BLaER1 treated with 17β-estradiol and CSF1 and Interleukin-3, amounts not matched to agents 10 nM and 100 nM (cell line): ENCODE results near the gene PLA2G6.

Experiments
- H3K27ac ChIP-seq, 11 experiments: shearing (Covaris generic); formaldehyde crosslinking; 2 replicates each; pipeline ENCODE4 v1.8.1; 2022
- H3K27me3 ChIP-seq, 11 experiments: shearing (Covaris generic); formaldehyde crosslinking; 2 replicates each; pipeline ENCODE4 v1.8.1; 2022
- H3K36me3 ChIP-seq, 11 experiments: shearing (Covaris generic); formaldehyde crosslinking; 2 replicates each; pipeline ENCODE4 v1.8.1; 2022
- H3K4me1 ChIP-seq, 10 experiments: shearing (Covaris generic); formaldehyde crosslinking; 2 replicates each; pipeline ENCODE4 v1.8.1; 2022
- H3K4me2 ChIP-seq, 11 experiments: shearing (Covaris generic); formaldehyde crosslinking; 2 replicates each; pipeline ENCODE4 v1.8.1; 2022
- H3K4me3 ChIP-seq, 10 experiments: shearing (Covaris generic); formaldehyde crosslinking; 2 replicates each; pipeline ENCODE4 v1.8.1; 2022
- H3K9ac ChIP-seq, 11 experiments: shearing (Covaris generic); formaldehyde crosslinking; 2 replicates each; pipeline ENCODE4 v1.8.1; 2022
- H3K9me3 ChIP-seq, 11 experiments: shearing (Covaris generic); formaldehyde crosslinking; replicated peaks in 1 of 11; 2 replicates each; pipeline ENCODE4 v1.8.1; 2022
- H4K20me1 ChIP-seq, 11 experiments: shearing (Covaris generic); formaldehyde crosslinking; 2 replicates each; pipeline ENCODE4 v1.8.1; 2022
- Cebpa-rat ChIP-seq, 11 experiments: shearing (Covaris generic); IDR thresholded peaks; 2 replicates each; pipeline ENCODE4 v1.8.1; 2022

Gene PLA2G6

GRCh38 chr22:38201711-38202436 lies 20.2 kb upstream of the PLA2G6 start, which contains the start of gene MAFF:
TSS of gene MAFF (plus strand) at chr22:38201994. CDS start at chr22:38213854, 11,860 bp downstream.
- Histone ChIP-seq H3K36me3 (peaks cover 0 to 10% (median 0%) of the 10 kb centered on the region in 11 experiments; a peak in 2 of 22 replicates), H3K9me3 (no peaks in the 10 kb centered on the region), H3K4me2 (peak within 1 kb of the TSS; percentile 90 to 100 (median 99)), H4K20me1 (peaks cover 22 to 50% (median 36%) of the 10 kb centered on the region in 11 experiments), H3K9ac (peak within 1 kb of the TSS; percentile 81 to 98 (median 91)), H3K27ac (peak within 1 kb of the TSS; percentile 71 to 97 (median 87)), H3K27me3 (no peaks in the 10 kb centered on the region), H3K4me1 (peaks cover 68 to 85% (median 77%) of the 10 kb centered on the region in 10 experiments), H3K4me3 (peak within 1 kb of the TSS; percentile 83 to 100 (median 90))
- no peak for TF ChIP-seq Cebpa-rat (IDR thresholded peaks at IDR 0.05)

GRCh38 chr22:38201371-38201710 lies 19.7 kb upstream of the PLA2G6 start:
- peaks cover 22 to 44% (median 35%) of the 10 kb centered on the region in 11 experiments for H4K20me1 ChIP-seq
- H3K4me2 ChIP-seq = peak overlapping the region; percentile 79 to 100 (median 86)
- H3K27ac ChIP-seq = peak overlapping the region in 8 of 11 experiments; percentile 7 to 48 (median 20); a peak in 7 of 22 replicates
- peaks cover 68 to 85% (median 79%) of the 10 kb centered on the region in 10 experiments for H3K4me1 ChIP-seq
- no peaks in the 10 kb centered on the region for H3K27me3 ChIP-seq
- peak overlapping the region in 4 of 11 experiments; percentile 11 to 36 (median 20); a peak in 1 of 22 replicates for H3K9ac ChIP-seq
- H3K36me3 ChIP-seq = peaks cover 0 to 10% (median 0%) of the 10 kb centered on the region in 11 experiments; a peak in 2 of 22 replicates
- no peaks in the 10 kb centered on the region for H3K9me3 ChIP-seq
- TF ChIP-seq Cebpa-rat (IDR thresholded peaks at IDR 0.05) = no peak
- H3K4me3 ChIP-seq = peak overlapping the region in 4 of 10 experiments; percentile 20 to 100 (median 26); a peak in 4 of 20 replicates

GRCh38 chr22:38199826-38200559 lies 18.4 kb upstream of the PLA2G6 start:
- no peak overlapping the region for H3K4me3 ChIP-seq
- H3K27ac ChIP-seq = peak overlapping the region in 10 of 11 experiments; percentile 6 to 56 (median 46); a peak in 16 of 22 replicates
- no peaks in the 10 kb centered on the region for H3K27me3 ChIP-seq
- peaks cover 64 to 84% (median 75%) of the 10 kb centered on the region in 10 experiments for H3K4me1 ChIP-seq
- peak overlapping the region in 2 of 11 experiments; percentile 4 to 37; a peak in 1 of 22 replicates for H3K9ac ChIP-seq
- H3K4me2 ChIP-seq = peak overlapping the region; percentile 55 to 100 (median 86)
- TF ChIP-seq Cebpa-rat (IDR thresholded peaks at IDR 0.05) = no peak
- no peaks in the 10 kb centered on the region for H3K36me3 ChIP-seq
- no peaks in the 10 kb centered on the region for H3K9me3 ChIP-seq
- peaks cover 10 to 31% (median 23%) of the 10 kb centered on the region in 11 experiments; a peak in 21 of 22 replicates for H4K20me1 ChIP-seq

- Histone ChIP-seq H3K4me3 (no peak overlapping the region), H3K27ac (no peak overlapping the region), H3K4me1 (peaks cover 61 to 93% (median 80%) of the 10 kb centered on the region in 10 experiments), H3K9me3 (no peaks in the 10 kb centered on the region), H3K27me3 (no peaks in the 10 kb centered on the region), H4K20me1 (no peaks in the 10 kb centered on the region), H3K4me2 (peak overlapping the region in 8 of 11 experiments; percentile 2 to 55 (median 24); a peak in 11 of 22 replicates), H3K36me3 (no peaks in the 10 kb centered on the region), H3K9ac (no peak overlapping the region)
- TF ChIP-seq Cebpa-rat (IDR thresholded peaks at IDR 0.05) = no peak
These were observed 15.3 kb upstream of the PLA2G6 start for GRCh38 chr22:38196791-38197419.

- Histone ChIP-seq H3K4me2 (peak overlapping the region; percentile 61 to 87 (median 72)), H3K27ac (peak overlapping the region in 8 of 11 experiments; percentile 7 to 82 (median 46); a peak in 13 of 22 replicates), H3K36me3 (no peaks in the 10 kb centered on the region), H3K4me1 (peaks cover 30 to 72% (median 58%) of the 10 kb centered on the region in 10 experiments), H3K4me3 (no peak overlapping the region), H4K20me1 (no peaks in the 10 kb centered on the region), H3K9ac (peak overlapping the region in 4 of 11 experiments; percentile 22 to 62 (median 44); a peak in 7 of 22 replicates), H3K27me3 (no peaks in the 10 kb centered on the region), H3K9me3 (no peaks in the 10 kb centered on the region)
- peak in 10 of 11 experiments; percentile 47 to 88 (median 68); a peak in 13 of 22 replicates for TF ChIP-seq Cebpa-rat (IDR thresholded peaks at IDR 0.05)
These were observed 11.9 kb upstream of the PLA2G6 start for GRCh38 chr22:38193580-38193979.

GRCh38 chr22:38192475-38192863 lies 10.8 kb upstream of the PLA2G6 start:
- Histone ChIP-seq H3K4me3 (no peak overlapping the region), H3K9ac (peak overlapping the region in 1 of 11 experiments; percentile 15; a peak in 1 of 22 replicates), H3K4me1 (peaks cover 26 to 69% (median 53%) of the 10 kb centered on the region in 10 experiments), H3K27ac (peak overlapping the region in 5 of 11 experiments; percentile 37 to 82 (median 73); a peak in 8 of 22 replicates), H3K9me3 (no peaks in the 10 kb centered on the region), H3K27me3 (no peaks in the 10 kb centered on the region), H3K4me2 (peak overlapping the region in 5 of 11 experiments; percentile 72 to 87 (median 84); a peak in 11 of 22 replicates), H4K20me1 (no peaks in the 10 kb centered on the region), H3K36me3 (no peaks in the 10 kb centered on the region)
- TF ChIP-seq Cebpa-rat (IDR thresholded peaks at IDR 0.05) = no peak

- H4K20me1 ChIP-seq = no peaks in the 10 kb centered on the region
- peak overlapping the region in 5 of 11 experiments; percentile 72 to 87 (median 84); a peak in 11 of 22 replicates for H3K4me2 ChIP-seq
- H3K9ac ChIP-seq = peak overlapping the region in 2 of 11 experiments; percentile 3 to 18; a peak in 1 of 22 replicates
- no peaks in the 10 kb centered on the region for H3K27me3 ChIP-seq
- TF ChIP-seq Cebpa-rat (IDR thresholded peaks at IDR 0.05) = no peak
- peaks cover 20 to 69% (median 52%) of the 10 kb centered on the region in 10 experiments for H3K4me1 ChIP-seq
- H3K4me3 ChIP-seq = no peak overlapping the region
- no peaks in the 10 kb centered on the region for H3K36me3 ChIP-seq
- peak overlapping the region in 4 of 11 experiments; percentile 18 to 82 (median 38); a peak in 4 of 22 replicates for H3K27ac ChIP-seq
- no peaks in the 10 kb centered on the region for H3K9me3 ChIP-seq
These were observed 10.3 kb upstream of the PLA2G6 start for GRCh38 chr22:38191731-38192474.

- no peak for TF ChIP-seq Cebpa-rat (IDR thresholded peaks at IDR 0.05)
- no peak overlapping the region for H3K27ac ChIP-seq
- H3K27me3 ChIP-seq = no peaks in the 10 kb centered on the region
- no peaks in the 10 kb centered on the region for H3K9me3 ChIP-seq
- no peak overlapping the region for H3K9ac ChIP-seq
- H3K4me2 ChIP-seq = peak overlapping the region in 3 of 11 experiments; percentile 79 to 87 (median 84); a peak in 2 of 22 replicates
- no peaks in the 10 kb centered on the region for H3K36me3 ChIP-seq
- H4K20me1 ChIP-seq = no peaks in the 10 kb centered on the region
- H3K4me3 ChIP-seq = no peak overlapping the region
- H3K4me1 ChIP-seq = peaks cover 18 to 63% (median 49%) of the 10 kb centered on the region in 10 experiments
These were observed 9.4 kb upstream of the PLA2G6 start for GRCh38 chr22:38191055-38191454.
